GM21717 (cell line): Measurements from ENCODE around the gene PER3.
"Not testable (repeated sequence)": the region's sequence is repeated elsewhere in the genome, so short reads cannot be mapped to it uniquely, and the experiment has no call there.

Experiments used
- ATAC-seq: cut with Tn5 transposase; IDR thresholded peaks from one replicate; pipeline ENCODE4 v1.9.1; 2021; ENCODE audit warnings: mild to moderate bottlenecking, moderate library complexity; ENCODE audit not compliant: unreplicated experiment

PER3 gene

DNA sequence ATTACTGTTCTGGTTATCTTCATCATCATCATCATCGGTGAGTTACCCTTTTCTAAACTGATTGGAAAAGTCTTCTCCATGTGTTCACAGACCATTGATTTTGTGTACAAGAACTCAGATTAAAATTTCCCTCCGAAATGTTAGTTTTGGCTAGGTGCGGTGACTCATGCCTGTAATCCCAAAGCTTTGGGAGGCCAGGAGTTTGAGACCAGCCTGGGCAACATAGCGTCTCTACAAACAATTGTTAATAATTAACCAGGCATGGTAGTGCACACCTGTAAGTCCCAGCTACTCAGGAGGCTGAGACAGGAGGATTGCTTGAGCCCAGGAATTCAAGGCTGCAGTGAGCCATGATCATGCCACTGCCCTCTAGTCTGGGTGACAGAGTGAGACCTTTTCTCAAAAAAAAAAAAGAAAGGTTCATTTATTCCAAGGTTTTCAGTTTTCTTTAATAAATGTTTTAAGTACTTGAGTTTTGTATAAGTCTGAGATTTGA is 5.9 kb upstream of the PER3 start:
- ATAC-seq: no peak

DNA sequence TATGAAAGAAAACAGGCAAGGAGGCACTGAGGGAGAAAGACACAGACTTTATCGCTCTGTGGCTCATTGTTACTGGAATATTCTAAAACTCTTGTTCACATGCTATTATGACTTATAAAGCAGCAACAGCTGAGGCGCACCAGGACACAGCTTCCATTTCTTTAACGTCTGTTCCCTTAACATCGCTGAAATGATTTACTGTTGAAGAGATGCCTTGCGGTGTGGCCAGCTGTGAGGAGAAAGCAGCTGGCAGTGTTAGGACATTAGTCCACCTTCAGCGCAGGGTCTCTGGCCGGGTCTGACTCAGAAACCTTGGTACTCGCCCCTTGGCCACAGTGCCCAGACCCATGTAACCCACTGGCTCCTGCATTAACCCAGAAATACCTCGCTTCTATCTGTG is 3.1 kb upstream of the PER3 start:
- no peak for ATAC-seq

DNA sequence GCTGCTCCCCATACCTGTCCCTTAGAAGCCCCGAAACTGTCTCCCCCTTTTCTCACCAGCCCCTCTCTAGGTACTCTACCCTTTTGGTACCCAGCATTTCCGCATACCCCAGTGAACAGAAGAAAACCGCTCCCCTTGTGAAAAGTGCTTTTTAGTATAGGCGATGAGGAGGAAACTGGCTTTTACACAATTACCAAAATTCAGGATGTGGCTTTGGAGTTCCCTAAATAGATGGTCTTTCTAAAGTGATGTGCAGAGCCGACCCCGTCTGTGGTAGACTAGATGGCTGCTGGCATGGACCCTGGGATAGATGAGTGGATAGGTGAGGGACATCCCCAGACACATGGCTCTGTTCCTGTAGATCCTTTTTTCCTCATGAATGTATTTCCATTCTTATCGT is 2.6 kb upstream of the PER3 start:
- no peak for ATAC-seq

DNA sequence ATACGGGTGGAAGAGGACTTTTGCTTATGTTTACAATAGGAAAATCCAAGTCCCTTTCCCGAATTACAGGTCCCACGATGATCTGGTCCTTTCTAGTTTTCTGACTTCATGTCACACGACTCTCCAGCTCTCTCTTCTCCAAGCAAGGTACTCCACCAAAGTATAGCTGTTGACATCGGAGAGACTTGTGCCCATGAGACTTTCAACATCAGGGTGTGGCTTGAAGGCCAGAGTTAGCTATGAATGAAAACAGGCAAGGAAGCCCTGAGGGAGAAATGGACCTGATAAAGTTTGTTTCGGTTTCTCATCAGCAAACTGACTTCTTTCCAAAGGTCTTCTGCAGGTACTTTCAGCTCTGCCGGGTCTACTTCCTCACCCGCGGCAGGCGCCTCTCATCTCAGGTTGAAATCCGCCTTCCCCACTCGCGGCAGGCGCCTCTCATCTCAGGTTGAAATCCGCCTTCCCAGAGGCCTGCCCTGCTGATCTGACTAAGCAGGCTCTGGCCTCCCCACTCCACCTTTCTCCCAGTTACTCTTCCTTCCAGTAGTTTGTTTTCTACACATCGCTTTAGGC is 2.1 kb upstream of the PER3 start:
- no peak for ATAC-seq

DNA sequence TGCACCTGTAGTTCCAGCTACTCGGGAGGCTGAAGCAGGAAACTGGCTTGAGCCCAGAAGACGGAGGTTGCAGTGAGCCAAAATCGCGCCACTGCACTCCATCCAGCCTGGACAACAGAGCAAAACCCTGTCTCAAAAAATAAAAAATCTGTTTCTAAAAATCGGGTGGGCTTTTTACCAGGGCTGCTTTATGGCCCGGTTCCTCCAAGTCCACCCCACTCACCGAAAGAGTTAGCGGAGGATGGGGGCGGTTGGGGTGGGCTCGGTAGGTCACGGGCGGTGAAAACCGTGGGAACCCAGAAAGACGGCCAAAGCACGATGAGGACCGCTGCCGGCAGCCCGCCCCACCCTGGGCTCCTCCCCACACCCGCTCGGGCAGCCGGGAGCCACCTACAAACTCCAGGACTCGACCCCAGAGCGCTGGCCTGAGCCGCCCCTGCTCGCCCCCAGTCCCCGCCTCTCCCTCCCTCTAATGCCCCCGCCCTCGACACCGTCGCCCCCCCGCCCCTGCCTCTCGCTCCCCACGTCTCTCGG is 846 bp upstream of the PER3 start:
- no peak for ATAC-seq

DNA sequence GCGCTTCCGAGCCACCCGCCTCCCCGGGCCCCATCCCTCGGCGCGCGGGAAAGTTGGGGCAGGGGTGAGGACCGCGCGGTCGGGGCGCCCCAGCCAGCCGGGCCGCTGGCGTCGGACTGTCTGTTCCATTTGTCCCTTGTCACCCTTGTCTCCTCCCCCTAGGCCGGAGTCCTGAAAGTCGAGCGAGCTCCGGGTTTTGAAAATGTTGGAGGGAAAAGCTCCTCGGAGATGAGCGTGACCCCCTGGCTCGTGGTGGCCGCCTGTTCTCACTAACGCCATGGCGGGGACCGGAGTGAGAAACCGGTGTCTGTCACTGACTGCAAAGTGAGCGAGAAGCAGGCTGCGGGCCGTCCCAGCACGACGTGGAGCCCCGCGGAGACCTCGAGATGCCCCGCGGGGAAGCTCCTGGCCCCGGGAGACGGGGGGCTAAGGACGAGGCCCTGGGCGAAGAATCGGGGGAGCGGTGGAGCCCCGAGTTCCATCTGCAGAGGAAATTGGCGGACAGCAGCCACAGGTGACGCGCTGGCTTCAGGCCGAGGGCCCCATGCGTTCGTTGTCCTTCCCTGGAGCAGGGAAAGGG is 491 bp downstream of the PER3 start:
- ATAC-seq: no peak

DNA sequence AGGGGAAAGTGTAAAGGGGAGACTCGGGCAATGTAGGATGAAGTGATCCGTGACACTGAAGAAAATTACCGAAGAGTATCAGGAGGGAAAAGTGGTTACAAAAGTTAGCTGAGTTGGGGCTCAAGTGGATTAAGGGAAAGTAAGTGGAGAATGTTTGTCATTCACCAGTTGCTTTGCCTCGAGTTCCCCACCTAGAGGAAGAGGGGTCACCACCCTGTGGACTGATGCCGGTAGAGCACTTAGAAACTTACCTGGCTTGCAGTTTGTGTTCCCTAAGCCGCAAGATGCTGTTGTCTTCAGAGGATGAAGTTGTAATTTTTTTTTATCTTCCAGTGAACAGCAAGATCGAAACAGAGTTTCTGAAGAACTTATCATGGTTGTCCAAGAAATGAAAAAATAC is 1.0 kb downstream of the PER3 start:
- no peak for ATAC-seq

DNA sequence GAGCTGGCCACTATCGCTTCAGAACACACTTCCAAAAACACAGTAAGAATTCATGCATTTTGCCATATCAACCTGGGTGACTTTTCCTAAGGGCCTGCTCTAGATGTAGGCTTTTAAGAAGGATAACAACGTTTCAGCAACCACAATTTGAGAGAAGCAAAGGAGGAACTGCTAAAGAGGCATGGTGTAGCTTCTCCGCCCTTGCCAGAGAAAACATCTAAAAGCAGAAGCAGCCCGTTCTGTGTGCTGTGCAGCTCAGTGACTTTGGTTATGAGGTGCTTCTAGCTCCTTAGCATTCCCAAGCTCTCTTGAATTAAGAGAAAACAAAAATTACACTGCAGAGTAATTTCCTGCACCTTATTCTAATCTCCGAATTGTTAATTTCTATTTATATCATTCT is 2.7 kb downstream of the PER3 start:
- ATAC-seq: no peak

DNA sequence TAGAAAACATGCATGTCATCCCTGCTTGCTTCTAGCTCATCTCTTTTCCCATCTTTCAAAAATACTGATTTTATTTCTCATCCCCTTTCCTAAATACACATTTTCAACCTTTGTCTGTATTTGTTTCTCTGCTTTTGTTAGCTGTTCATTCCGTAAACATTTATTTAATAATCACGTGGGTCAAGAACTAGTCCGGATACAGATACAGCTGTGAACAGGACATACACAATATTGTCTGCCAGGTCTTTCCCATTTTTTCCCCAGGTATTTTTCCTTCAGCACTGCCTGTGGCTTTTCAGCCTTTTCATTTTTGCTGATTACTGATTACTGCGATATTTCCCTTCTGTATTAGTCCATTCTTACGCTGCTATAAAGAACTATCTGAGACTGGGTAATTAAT is 5.7 kb downstream of the PER3 start:
- no peak for ATAC-seq

DNA sequence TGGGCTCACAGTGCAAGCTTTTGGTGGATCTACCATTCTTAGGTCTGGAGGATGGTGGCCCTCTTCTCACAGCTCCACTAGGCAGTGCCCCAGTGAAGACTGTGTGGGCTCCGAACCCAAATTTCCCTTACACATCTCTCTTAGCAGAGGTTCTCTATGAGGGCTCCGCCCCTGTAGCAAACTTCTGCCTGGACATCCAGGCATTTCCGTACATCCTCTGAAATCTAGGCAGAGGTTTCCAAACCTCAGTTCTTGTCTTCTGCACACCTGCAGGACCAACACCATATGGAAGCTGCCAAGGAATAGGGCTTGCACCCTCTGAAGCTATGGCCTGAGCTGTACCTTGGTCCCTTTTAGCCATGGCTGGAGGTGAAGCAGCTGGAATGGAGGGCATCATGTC is 6.9 kb downstream of the PER3 start:
- ATAC-seq: not testable (repeated sequence)

DNA sequence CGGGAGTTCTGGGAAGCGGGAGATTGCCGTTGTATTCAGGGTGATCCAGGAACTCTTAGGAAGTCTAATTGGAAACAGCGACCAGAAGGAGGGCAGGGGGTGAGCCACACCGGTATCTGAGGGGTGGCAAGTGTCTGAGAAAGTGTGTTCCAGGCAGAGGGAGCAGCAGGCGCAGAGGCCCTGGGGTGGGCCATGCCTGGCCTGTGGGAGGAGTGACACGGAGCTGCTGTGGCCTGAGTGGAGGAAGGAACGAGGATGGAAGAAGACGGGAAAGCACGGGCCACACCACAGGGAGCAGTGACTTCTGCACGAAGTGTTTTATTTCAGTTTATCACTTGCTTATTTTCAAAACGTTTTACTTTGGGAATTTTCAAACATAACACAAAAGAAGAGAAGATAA is 11.3 kb downstream of the PER3 start:
- no peak for ATAC-seq

DNA sequence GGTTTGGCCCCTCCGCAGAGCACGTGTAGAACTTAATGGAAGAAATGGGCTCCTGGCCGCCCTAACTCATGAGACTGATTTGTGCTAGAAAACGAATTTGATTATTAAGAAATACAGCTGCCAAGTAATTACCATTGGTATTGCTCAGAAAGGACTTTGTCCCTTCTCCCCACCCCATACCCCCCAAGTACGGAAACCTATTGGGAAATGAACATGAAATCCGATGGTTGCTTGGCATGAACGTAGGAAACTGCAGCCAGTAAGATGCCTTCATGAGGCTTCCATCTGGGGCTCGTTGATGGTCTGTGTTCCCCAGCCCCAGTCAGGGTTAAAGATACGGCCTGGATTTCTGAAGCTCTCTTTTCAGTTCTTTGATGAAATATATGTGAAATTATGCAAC is 21.4 kb downstream of the PER3 start:
- no peak for ATAC-seq

DNA sequence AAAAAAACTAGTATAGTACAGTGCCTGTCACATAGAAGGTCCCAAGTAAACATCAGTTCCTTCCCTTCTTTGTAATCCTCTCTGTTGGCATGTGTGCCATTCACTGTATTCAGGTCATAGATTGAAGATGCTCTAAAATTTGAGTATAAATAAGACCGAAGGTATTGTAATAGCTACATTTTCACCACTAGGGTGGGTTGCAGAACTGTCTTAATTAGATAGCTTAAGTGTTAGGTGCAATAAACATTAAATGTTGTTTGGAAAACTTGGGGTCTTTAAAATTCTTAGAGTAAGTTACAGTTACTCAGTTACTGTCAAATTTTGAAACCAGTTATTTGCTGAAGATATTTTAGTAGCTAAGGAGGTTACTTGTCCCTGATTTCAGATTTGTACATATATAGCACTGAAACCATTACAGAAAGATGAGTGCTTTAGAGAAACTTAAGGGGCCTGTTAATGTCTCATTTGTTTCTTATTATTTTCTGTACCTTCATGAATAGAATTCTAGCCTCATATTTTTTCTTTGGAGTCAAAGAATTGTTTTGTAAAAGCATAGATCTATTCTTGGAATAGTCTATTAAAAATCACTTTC is 24.3 kb downstream of the PER3 start:
- ATAC-seq: no peak

DNA sequence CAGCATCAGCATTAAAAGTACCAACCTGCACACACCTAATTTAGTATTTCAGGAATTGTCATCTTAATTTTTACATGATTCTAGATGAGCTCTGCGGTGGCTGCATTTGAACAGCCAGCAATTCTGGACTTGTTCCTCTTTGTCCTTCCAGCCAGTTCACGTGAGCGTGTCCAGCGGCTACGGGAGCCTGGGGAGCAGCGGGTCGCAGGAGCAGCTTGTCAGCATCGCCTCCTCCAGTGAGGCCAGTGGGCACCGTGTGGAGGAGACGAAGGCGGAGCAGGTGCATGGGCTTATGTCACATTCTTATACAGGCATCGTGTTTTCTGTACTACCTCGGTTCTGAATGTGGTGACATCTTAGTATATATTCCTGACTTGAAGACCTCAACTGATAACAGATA is 25.7 kb downstream of the PER3 start:
- ATAC-seq: no peak

DNA sequence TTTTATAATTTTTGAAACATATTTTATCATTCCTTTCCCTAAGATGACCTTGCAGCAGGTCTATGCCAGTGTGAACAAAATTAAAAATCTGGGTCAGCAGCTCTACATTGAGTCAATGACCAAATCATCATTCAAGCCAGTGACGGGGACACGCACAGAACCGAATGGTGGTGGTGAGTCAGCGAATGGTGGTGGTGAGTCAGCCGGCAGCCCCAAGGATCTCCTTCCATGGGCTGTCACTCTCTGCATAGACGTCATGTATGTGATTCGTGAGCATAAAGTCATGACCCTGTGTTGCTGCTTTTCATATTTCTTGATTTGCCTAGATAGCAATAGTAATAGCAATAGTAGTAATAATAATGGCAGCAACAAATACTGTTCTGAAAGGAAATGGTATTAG is 26.3 kb downstream of the PER3 start:
- ATAC-seq: no peak

DNA sequence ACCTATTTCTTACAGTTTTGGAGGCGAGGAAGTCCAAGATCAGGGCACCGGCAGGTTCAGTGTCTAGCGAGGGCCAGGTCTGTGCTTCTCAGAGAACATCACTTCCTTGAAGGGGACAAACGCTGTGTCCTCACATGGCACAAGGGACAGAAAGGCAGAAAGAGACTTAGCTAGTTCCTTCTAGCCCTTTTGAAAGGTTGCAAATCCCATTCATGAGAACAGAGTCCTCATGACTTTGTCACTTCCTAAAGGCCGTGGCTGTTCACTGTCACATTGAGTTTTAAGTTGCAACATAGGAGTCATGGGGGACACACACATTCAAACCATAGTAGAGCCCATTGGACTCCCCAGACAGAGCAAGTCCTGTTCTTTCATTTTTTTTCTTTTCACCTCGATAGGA is 27.4 kb downstream of the PER3 start:
- no peak for ATAC-seq

DNA sequence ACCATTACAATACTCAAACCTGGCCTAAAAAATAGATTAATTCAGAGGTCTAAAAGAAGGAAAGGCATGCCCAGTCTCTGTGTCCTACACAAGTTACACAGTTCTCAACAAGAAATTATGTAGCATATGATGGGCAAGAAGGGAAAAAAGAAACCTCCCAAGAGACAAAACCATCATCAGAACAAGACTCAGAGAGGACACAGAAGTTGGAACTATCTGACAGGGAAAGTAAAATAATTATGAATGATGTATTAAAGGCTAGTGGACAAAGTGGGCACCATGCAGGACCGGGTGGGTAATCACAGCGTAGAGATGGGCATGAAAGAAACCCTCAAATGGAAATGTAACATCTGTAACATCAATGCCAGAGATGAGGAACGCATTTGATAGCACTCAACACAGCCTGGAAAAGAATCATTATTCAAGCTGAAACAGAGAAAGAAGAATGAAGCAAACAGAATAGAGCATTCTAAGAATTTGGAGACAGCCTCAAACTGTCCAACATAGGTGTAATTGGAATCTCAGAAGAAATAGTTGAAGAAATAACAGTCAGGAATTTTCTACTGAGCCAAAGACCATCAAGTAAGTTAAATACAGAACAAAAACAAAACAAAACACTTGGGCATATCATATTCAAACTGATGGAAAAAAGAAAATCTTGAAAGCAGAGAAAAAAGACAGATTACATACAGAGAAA is 29.7 kb downstream of the PER3 start:
- no peak for ATAC-seq

DNA sequence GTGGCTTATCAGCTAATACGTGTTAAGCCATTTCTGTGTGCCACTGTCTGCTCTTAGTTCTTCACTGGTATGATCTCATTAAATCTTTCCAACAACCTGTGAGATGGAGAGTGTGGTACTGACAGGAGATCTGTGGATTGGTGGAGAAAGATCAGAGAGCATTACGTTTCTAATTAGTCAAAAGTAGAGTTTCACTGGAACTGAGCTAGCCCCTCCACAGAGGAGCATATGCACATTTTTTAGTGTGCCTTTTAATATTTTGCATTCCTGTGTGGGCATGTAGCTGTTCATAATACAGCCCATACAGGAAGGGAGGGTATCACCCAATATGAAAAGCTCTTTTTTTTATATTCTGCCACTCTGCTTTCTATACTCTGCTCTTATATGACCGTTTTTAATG is 37.2 kb downstream of the PER3 start:
- ATAC-seq: no peak

DNA sequence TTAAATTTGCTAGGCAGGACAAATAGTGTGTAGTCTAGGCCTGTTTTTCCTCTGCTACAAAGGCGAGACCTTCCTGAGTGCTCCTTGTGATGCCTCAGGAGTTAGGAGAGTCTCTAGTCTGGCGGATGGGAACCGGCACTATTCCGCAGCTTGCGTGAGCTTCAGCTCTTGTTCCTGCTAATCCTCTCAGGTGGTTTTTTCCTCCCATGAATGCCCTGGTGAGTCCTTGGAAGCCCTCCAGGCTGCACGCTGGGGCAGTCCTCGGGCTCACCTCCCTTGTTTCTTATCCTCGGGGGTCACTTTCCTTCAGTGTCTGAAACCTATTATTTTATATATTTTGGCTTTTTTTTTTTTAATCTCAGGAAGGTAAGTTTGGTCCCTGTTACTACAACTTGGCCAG is 40.6 kb downstream of the PER3 start:
- no peak for ATAC-seq

DNA sequence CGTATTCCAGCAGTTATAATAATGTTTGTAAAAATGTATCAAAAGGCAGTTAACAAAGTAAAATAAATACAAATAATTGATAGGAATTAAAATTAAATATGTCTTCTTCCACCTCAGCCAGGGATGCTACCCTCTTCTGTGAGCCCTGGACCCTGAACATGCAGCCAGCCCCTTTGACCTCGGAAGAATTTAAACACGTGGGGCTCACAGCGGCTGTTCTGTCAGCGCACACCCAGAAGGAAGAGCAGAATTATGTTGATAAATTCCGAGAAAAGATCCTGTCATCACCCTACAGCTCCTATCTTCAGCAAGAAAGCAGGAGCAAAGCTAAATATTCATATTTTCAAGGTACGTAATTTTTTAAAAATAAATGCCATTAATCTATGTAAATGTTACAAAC is 42.3 kb downstream of the PER3 start:
- ATAC-seq: no peak

DNA sequence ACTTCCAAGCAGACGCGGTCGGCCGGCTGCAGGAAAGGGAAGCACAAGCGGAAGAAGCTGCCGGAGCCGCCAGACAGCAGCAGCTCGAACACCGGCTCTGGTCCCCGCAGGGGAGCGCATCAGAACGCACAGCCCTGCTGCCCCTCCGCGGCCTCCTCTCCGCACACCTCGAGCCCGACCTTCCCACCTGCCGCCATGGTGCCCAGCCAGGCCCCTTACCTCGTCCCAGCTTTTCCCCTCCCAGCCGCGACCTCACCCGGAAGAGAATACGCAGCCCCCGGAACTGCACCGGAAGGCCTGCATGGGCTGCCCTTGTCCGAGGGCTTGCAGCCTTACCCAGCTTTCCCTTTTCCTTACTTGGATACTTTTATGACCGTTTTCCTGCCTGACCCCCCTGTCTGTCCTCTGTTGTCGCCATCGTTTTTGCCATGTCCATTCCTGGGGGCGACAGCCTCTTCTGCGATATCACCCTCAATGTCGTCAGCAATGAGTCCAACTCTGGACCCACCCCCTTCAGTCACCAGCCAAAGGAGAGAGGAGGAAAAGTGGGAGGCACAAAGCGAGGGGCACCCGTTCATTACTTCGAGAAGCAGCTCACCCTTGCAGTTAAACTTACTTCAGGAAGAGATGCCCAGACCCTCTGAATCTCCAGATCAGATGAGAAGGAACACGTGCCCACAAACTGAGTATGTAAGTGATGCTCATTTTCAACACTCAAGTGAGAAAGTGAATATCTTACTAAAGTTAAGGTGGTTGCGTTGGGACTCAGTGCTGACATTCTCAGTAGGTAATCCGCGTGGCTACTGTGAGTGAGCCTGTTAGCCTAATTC is 43.2 kb downstream of the PER3 start:
- ATAC-seq: peak; percentile 52
